A673 (cell line): ENCODE measurements around the gene CD96. TPM values are rescaled to one million over a fixed set of nuclear protein-coding genes. Genes with fewer than 3 reads are reported as not detected.
"Not testable (repeated sequence)": the region's sequence is repeated elsewhere in the genome, so short reads cannot be mapped to it uniquely, and the experiment has no call there.

ENCODE experiments used
- BruUV-seq: library from RNA; stranded (reverse); fragments of 400-500 nt; replicated peaks from 2 replicates; lab custom pipeline; 2021; lab: Mats Ljungman, UMichigan
- CTCF ChIA-PET: fragments of 300-600 bp; sonication (Branson Sonifier 250); formaldehyde crosslinking; loops from one replicate; lab custom pipeline; 2022; ENCODE audit warnings: antibody characterized with exemption; lab: Charles Lee
- POLR2A ChIA-PET: fragments of 300-600 bp; sonication (Branson Sonifier 250); formaldehyde crosslinking; loops from one replicate; lab custom pipeline; 2022; ENCODE audit warnings: antibody characterized with exemption; ENCODE audit not compliant: low non-redundant PET; lab: Charles Lee
- DNase-seq: peaks from one replicate; pipeline ENCODE4 v3.0.0-alpha.2; 2015; ENCODE audit warnings: low spot score
- H3K27ac ChIP-seq: fragments of 200-600 bp; sonication (generic); 2 replicates; pipeline ENCODE4 v1.5.1; 2016; ENCODE audit warnings: mixed run types, low read depth, mild to moderate bottlenecking, mixed read lengths, antibody characterized with exemption, low read length; ENCODE audit not compliant: poor library complexity, severe bottlenecking
- H3K27me3 ChIP-seq: fragments of 200-600 bp; sonication (generic); replicated peaks from 2 replicates; pipeline ENCODE4 v1.6.1; 2017; ENCODE audit warnings: mixed run types, low read depth, mild to moderate bottlenecking, mixed read lengths, antibody characterized with exemption, low read length; ENCODE audit not compliant: insufficient read depth, poor library complexity
- H3K36me3 ChIP-seq: fragments of 200-600 bp; sonication (generic); 2 replicates; pipeline ENCODE4 v1.6.1; 2016; ENCODE audit warnings: mixed run types, mild to moderate bottlenecking, mixed read lengths, antibody characterized with exemption, low read length; ENCODE audit not compliant: insufficient read depth, poor library complexity, severe bottlenecking
- H3K4me1 ChIP-seq: fragments of 200-600 bp; sonication (generic); 2 replicates; pipeline ENCODE4 v1.6.1; 2017; ENCODE audit warnings: mixed run types, mild to moderate bottlenecking, mixed read lengths, antibody characterized with exemption, low read length; ENCODE audit not compliant: insufficient read depth, poor library complexity, severe bottlenecking
- H3K4me3 ChIP-seq: fragments of 200-600 bp; sonication (generic); 2 replicates; pipeline ENCODE4 v1.5.1; 2016; ENCODE audit warnings: low read depth, mixed run types, mild to moderate bottlenecking, mixed read lengths, low read length; ENCODE audit not compliant: poor library complexity, severe bottlenecking
- H3K9me3 ChIP-seq: fragments of 200-600 bp; sonication (generic); 2 replicates; pipeline ENCODE4 v1.6.1; 2016; ENCODE audit warnings: mixed run types, low read depth, mild to moderate bottlenecking, mixed read lengths, antibody characterized with exemption, low read length; ENCODE audit not compliant: poor library complexity, severe bottlenecking
- EZH2 ChIP-seq: fragments of 200-600 bp; sonication (generic); IDR thresholded peaks from 2 replicates; pipeline ENCODE4 v1.6.1; 2017; ENCODE audit warnings: borderline replicate concordance, low read depth, mild to moderate bottlenecking, mixed read lengths, antibody characterized with exemption, low read length; ENCODE audit not compliant: poor library complexity, severe bottlenecking
- intact Hi-C: fragments of 100-400 bp; cut with micrococcal nuclease; formaldehyde crosslinking; loops from one replicate; pipeline ENCODE4 v1.10.0; 2022; ENCODE audit not compliant: unreplicated experiment
- total RNA-seq: library from RNA; stranded (reverse); gene quantifications from 2 replicates; pipeline ENCODE4 v1.2.3, GENCODE V29; 2021
- TF ChIP-seq, protein P1 (sequence below): fragments of 300-800, 200-600 bp; sonication (generic); conservative IDR thresholded peaks from 2 replicates; pipeline ENCODE4 v1.5.1; 2017; ENCODE audit warnings: low read depth, mild to moderate bottlenecking, antibody characterized with exemption, low read length, moderate library complexity, mixed read lengths

The CD96 gene
- total RNA-seq, 1 experiment from 2014 or later = not detected

DNA sequence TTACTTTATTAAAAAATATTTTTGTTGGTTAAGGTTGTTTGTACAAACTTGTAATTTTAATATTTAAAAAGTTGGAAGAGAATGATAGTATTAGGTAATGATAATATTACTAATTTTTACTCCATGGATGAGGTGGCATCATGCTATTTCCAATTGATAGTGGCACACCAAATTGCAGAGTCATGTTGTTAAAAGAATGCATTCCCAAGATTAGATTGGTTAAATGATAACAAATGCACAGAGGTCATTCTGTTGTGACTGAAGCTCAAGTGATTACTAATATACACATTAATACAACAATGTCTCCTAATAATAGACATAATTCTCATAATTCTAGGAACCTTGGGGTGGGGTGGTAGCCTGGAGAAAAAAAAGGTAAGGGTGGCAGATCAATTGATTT, 126.3 kb downstream of the CD96 start:
- no peak for DNase-seq
- intact Hi-C loops = loop anchor here (5.0 kb wide), 1 partner anchor 299 kb away; no protein-coding TSS in a partner anchor
- Histone ChIP-seq H3K27ac (no peak overlapping the region), H3K27me3 (no peaks in the 10 kb centered on the region), H3K9me3 (no peaks in the 10 kb centered on the region), H3K36me3 (no peaks in the 10 kb centered on the region), H3K4me3 (no peak overlapping the region), H3K4me1 (no peaks in the 10 kb centered on the region)
- POLR2A ChIA-PET = no interaction called here
- TF ChIP-seq, protein P1, sequence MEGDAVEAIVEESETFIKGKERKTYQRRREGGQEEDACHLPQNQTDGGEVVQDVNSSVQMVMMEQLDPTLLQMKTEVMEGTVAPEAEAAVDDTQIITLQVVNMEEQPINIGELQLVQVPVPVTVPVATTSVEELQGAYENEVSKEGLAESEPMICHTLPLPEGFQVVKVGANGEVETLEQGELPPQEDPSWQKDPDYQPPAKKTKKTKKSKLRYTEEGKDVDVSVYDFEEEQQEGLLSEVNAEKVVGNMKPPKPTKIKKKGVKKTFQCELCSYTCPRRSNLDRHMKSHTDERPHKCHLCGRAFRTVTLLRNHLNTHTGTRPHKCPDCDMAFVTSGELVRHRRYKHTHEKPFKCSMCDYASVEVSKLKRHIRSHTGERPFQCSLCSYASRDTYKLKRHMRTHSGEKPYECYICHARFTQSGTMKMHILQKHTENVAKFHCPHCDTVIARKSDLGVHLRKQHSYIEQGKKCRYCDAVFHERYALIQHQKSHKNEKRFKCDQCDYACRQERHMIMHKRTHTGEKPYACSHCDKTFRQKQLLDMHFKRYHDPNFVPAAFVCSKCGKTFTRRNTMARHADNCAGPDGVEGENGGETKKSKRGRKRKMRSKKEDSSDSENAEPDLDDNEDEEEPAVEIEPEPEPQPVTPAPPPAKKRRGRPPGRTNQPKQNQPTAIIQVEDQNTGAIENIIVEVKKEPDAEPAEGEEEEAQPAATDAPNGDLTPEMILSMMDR = no peak
- no peak for TF ChIP-seq EZH2
- no TSS peak for BruUV-seq
- CTCF ChIA-PET = interaction anchor here (1.0 to 1.4 kb wide), 5 partner anchors 48 to 443 kb away, joined by 3 to 18 read pairs (median 6); no protein-coding TSS in a partner anchor

DNA sequence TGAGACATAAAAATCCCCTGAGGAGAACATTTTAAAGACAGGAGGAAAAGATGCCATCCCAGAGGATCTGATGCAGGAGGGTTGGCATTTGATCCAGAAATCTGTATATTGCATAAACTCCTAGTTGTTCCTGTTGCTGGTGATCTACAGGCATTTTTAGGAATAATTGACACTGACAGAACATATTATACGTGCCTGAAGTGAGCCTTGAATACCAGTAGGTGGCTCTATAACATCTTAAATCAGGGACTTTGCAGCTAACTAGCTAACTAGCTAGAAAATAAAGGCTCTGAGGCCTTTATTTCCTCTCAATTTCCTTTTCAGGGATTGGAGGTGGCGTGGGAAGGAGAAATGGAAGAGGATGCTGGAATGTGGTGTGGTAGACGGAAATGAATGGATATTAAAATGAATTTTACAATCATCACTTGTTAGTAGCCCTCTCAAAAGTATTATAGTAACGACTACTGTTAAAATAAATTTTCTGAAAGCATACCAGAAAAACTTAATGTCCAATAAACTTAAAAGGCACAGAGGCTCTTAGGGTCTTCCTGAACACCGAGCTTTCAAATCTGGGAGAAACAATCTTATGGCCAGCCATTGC, 127.0 kb downstream of the CD96 start:
- CTCF ChIA-PET = interaction anchor here (0.5 to 1.4 kb wide), 6 partner anchors 47 to 659 kb away, joined by 3 to 18 read pairs (median 5); no protein-coding TSS in a partner anchor
- POLR2A ChIA-PET = no interaction called here

DNA sequence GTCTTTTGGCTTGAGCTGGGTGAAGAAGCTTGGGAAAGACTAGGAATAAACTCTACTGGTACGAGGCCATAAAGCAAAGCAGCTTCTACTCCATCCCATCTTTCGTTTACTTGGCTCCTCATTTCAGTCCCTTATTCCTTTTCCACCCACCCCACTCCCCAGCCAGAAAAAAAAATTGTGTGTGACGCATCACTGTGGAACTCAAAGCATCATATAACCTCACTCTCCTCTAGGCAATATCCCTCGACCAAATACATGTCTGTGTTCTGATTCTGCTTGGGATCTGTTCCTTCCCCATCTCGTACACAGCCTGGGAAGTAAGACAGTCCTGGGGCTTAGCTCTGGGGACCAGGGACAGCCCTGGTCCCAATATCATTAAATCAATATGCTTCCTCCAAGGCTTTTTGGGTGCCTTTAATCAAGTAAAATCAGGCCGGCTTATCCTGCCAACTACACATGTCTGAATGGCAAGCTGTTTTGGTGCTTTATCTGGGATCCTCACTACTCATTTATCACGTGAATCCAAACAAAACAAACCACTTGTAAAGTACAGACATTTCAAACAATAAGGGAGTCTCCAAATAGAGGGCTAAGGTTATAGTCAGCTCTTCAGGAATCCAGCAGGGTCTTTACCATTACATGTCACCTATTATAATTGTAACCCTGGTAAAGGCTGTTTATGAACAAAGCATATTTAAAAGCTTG, 128.1 kb downstream of the CD96 start:
- H3K27me3 ChIP-seq = no peaks in the 10 kb centered on the region
- no TSS peak for BruUV-seq
- CTCF ChIA-PET = interaction anchor here (1.4 kb wide), 1 partner anchor 46 kb away, joined by 18 read pairs; no protein-coding TSS in a partner anchor
- POLR2A ChIA-PET = no interaction called here
- no peaks in the 10 kb centered on the region for H3K36me3 ChIP-seq
- no peaks in the 10 kb centered on the region for H3K9me3 ChIP-seq
- no peak for DNase-seq
- H3K4me3 ChIP-seq = no peak overlapping the region
- TF ChIP-seq EZH2 = no peak
- TF ChIP-seq, protein P1 = no peak
- intact Hi-C loops = loop anchor here (1.0 to 5.0 kb wide), 2 partner anchors 46 to 297 kb away; no protein-coding TSS in a partner anchor
- no peak overlapping the region for H3K27ac ChIP-seq
- peaks cover 6% of the 10 kb centered on the region for H3K4me1 ChIP-seq

More for the DNA sequence above, 127.0 kb downstream of the CD96 start:
- Histone ChIP-seq H3K4me3 (no peak overlapping the region), H3K9me3 (no peaks in the 10 kb centered on the region), H3K4me1 (peaks cover 4% of the 10 kb centered on the region), H3K27me3 (no peaks in the 10 kb centered on the region), H3K27ac (no peak overlapping the region), H3K36me3 (no peaks in the 10 kb centered on the region)
- intact Hi-C loops = loop anchor here (1.0 to 5.0 kb wide), 2 partner anchors 47 to 298 kb away; no protein-coding TSS in a partner anchor
- peak; percentile 70 for DNase-seq
- BruUV-seq = no TSS peak
- TF ChIP-seq, protein P1 = peak; percentile 80
- TF ChIP-seq EZH2 = no peak

DNA sequence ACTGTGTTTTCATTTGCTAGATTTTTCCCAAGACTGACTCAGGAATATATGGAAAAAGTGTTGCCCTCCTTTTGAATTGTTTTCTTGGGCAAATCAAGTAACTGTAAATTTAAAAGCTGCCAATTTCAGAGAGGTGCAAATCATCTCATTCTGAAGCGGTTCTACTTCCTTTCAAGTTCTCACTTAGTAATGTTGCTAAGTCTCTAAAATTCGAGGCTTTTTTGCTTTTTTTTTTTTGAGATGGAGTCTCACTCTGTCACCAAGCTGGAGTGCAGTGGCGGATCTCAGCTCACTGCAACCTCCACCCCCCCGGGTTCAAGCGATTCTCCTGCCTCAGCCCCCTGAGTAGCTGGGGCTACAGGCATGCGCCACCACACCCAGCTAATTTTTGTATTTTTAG, 130.5 kb downstream of the CD96 start:
- H3K9me3 ChIP-seq, CTCF ChIA-PET, POLR2A ChIA-PET, DNase-seq, intact Hi-C loops, H3K4me1 ChIP-seq, H3K4me3 ChIP-seq, H3K36me3 ChIP-seq, H3K27ac ChIP-seq, BruUV-seq, H3K27me3 ChIP-seq: not testable (repeated sequence)
